NK-92 treated with Interleukin-12 subunit alpha and Interleukin-12 subunit beta, amount 100 ng/mL, for 24 hours (cell line): ENCODE data around the gene ANKEF1.
"Not testable (repeated sequence)": the region's sequence is repeated elsewhere in the genome, so short reads cannot be mapped to it uniquely, and the experiment has no call there.

Source experiments
- DNase-seq: peaks from one replicate; lab custom pipeline; 2025; lab: John Stamatoyannopoulos, UW

ANKEF1 gene

DNA sequence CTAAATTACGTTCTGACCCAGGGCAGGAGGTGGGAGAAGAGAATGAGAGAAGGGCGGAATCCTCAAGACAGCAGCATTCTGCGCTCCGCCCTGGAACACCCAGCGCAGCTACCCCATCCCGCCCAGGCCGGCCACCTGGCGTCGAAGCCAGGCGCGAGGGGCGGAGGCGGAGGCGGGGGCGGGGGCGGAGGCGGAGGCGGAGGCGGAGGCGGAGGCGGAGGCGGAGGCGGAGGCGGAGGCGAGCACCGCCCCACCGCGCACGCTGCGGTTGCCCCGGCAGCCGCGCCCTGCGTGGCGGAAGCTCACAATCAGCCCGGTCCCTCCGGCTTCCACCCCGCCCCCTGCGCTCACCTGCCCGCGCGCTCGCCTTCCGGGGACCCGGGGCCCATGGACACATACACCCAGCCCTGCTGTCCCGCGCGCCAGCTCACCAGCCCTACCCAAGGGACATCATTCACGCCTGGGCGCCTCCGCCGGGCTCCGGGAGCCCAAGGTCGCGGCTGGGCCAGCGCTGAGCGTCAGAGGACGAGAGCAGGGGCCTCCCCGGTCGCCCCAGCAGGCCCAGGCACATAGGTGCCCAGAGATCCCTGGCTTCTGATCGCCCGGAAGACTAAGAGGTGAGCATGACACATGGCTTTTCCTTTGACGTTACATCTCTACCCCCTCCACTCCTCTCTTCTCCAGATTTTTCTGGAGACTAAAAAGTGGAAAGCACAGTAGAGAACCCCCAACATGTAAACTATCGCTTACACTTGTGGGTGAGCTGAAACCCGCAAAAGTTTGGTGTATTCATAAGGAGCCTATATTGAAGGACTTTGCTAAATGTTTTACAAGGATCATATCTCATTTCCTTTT, at the start of gene ANKEF1:
TSS of gene ANKEF1 (plus strand) at position 271 of the 855 bp plus-strand sequence. CDS start 3,315 bp downstream, outside the sequence.
- peak; percentile 20 for DNase-seq

DNA sequence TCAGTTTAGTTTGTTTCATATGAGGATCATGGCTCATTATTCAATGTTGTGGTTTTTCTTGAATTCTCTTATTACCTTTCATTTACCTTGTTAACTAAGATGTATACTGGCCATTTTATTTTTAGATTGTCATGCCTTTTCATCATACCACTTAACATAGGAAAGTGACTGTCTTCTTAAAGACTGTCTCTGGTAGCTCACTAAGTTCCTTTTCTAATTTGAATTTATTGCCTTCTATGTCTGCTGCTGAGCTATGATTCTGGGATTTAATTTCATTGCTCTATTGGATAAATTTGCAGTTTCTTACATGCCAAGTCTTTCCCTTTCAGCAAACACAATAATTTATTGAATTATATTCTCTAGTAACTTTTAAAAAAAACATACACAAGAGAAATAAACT, 49.5 kb upstream of the ANKEF1 start:
- no peak for DNase-seq

DNA sequence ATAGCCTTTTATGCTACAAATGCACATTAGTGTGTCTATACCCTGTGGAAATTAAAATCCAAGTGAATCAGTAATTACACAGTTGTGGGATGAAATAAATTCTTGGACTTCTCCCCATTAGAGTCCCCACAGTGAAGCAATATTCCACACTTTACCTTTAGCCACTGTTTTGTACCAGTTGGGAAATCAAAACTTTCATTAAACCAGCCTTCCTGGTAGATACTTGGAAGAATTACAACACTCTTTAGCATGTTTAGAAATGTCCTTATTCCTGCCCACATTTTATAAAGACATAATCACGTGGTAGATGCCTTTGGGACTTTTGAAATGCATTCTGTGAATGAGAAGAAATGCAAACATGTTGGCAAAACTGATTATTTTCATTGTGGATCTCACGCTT, 49.0 kb upstream of the ANKEF1 start:
- no peak for DNase-seq

DNA sequence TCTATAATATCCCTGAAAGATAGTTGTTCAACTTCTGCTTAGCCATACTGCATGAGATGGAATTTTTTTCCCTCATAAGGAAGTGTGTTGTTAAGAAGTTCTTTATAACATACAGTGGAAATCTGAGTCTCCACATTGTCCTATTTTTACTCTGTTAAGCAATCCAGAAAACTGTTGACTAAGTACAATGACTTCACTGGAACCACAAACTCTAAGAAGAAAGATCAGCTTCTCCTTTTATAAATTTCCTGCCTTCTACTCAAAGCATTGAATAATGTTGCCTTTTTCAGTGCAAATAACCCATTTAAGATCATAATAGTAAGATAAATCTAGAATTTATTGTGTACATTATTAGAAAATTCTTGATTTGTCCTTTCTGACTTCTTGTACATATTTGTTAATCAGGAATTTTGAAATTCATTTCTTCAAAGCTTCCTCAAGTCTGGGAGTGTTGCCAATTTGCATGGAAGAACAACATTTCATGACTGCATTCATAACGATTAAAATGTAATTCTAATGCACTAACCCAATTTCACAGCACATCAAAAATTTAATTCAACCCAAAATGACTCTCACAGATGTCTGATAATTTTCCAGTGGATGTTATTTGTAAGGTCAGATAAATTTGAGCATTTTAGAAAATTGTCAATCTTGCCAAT, 45.6 kb upstream of the ANKEF1 start:
- no peak for DNase-seq

DNA sequence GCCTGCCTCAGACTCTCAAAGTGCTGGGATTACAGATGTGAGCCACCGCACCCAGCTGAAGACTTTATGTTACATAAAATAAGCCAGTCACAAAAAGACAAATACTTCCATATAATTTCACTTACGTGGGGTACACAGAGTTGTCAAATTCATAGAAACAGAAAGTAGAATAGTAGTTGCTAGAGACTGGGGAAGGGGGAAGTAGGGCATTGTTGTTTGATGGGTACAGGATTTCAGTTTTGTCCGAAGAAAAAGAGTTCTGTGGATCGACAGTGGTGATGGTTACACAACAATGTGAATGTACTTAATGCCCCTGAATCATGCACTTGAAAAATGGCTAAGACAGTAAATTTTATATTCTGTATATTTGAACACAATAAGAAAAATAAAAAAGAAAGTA, 41.6 kb upstream of the ANKEF1 start:
- no peak for DNase-seq

DNA sequence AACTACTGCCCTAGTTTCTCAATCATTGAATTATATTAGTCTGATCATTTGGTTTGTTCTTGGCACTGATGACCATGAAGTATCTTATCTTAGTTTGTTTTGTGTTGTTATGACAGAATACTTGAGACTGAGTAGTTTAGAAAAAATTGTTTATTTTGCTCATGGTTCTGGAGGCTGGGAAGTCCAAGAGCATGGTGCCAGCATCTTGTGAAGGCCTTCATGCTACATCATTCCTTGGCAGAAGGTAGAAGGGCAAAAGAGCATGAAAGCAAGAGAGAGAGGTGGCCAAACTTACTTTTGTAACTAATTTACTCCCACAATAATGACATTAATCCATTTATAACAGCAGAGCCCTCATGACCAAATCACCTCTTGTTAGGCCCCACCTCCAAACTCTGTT, 40.1 kb upstream of the ANKEF1 start:
- no peak for DNase-seq

DNA sequence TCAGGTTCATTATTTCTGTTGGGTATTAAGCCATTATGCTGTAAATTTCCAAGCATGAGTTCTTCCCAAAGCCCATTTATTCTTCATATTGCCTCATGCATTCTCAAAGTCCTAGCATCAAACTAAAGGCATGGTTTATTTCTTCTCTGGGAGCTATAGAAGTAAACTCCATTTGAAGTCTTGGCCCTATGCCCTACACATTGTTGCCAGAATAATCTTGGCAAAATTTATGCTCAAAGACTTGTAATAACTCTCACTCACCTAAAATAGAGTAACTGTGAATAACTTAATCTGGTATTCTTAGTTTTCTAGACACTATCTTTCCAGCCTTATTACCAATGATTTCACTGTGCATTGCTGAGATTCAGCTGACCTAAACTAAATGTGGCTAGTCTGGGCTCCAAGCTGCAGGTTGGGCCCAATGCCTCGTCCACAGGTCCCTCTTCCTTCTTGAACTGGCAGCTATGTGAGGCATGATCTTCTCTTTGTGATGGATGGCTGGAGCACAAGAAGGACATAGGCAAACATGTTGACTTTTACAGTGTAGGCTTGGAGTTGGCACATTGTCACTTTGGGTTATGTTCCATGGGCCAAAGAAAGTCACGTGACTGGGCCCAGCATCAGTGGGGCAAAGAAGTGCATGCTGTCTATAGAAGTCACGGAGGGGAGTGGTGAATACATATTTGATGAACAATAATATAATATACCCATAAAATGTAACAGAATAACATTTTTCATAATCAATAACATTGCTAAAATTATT, 39.1 kb upstream of the ANKEF1 start:
- DNase-seq, result no peak

DNA sequence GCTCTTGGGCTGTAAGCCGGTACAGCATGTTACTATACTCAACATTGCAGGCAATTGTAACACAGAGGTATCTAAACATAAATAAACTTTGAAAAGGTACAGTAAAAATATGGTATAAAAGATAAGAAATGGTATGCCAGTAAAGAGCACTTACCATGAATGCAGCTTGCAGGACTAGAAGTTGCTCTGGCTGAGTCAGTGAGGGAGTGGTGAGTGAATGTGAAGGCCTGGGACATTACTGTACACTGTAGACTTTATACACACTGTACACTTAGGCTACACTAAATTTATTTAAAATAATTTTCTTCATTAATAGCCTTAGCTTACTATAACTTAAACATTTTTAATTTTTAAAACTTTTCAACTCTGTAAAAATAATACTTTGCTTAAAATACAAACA, 37.8 kb upstream of the ANKEF1 start:
- no peak for DNase-seq

DNA sequence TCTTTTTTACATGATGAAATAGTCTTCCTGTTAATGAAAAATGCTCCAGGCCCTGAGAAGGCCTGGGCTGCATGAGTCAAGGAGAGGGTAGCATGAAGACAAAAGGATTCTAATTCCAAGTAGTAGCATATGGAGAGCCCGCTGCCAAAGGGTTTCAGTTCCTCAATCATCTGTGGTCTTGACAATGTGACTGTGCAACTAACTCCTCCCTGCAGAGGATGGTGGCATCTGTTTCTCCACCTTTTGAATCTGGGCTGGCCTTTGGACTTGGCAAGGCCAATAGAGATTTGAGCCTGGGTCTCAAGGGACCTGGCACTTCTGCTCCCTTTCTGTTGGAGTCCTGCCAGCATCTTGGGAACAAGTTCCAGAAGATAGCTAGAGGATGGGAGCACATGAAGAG, 35.1 kb upstream of the ANKEF1 start:
- DNase-seq, result no peak

DNA sequence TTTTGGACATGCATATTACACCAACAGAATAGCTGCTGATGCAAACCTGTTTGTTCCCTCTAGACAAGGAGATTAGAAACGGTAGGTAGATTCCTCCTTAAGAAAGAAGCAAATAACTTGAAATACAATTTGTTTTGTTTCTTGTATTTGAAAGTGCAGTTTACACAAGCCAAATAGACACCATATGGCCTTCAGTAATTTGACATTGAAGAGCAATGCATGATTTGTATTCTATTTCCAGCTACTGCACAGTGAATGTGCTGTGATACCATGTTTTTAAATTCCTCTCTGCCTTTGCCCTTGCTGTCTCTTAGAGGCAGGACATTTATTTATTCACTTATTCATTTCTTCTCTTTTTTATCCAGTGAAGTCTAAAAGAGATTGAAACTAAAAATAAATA, 31.9 kb upstream of the ANKEF1 start:
- no peak for DNase-seq

DNA sequence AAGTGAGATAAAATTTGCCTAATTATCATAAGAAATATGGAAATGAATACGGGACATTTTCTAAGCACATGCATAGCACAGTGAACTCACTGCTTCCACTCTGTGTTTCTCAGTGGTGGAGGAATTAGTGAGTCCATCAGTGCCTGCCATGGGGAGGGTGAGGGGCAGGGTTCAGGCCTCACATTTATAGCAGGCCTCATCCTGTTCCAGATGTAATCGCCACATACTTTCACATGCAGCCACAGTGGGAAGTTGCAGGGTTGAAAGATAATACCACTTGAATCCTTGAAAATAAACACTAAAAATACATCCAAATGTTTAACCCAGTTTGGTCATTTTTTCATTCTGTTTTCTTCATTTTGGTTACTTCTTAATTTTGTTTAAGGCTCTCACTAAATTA, 29.9 kb upstream of the ANKEF1 start:
- no peak for DNase-seq

DNA sequence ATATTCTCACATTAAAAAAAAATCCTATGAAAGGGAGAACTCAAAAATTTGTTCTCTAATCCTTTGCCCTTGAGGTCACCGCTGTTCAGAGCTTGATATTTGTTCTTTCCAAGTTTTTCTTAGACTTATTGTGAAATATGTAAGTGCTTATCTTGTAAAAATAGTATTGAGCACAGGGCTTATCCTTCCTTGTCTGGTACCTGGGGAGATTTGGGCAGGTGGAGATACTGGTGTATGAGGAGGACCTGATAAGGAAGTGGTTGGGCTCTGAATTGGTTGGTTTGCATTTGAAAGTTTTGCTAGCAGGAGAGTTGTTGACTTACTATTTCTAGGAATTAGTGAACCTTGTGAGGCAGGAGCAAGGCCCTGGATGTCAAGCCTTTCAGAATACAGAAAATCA, 28.9 kb upstream of the ANKEF1 start:
- DNase-seq, result no peak

DNA sequence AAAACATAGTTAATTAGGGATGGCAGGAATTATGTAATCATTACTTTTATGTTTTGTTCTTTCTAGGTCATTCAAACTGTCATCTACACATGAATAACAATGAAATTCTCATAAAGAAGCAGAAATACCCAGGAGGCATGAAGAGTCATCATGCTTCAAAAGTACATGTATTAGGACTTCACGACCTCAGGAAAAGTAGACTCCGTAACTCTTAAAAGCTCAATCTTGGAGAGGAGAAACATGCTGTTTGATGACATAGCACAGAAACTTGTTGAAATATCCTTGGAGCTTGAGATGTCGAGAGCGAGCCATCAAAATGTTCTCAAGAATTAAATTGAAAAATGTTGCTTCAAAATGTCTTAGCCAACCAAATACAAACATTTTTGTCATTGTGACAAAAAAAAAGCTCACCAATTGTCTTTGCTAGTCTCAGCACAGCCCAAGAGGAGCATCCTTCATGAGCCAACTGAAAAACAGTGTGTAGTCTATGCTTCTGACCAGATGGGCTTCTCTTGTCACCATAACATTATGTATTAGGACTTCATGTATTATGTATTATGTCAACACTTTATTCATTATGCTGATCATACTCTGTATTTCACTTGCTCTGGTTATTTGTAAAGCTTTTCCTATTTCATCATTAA, 28.2 kb upstream of the ANKEF1 start:
- no peak for DNase-seq

DNA sequence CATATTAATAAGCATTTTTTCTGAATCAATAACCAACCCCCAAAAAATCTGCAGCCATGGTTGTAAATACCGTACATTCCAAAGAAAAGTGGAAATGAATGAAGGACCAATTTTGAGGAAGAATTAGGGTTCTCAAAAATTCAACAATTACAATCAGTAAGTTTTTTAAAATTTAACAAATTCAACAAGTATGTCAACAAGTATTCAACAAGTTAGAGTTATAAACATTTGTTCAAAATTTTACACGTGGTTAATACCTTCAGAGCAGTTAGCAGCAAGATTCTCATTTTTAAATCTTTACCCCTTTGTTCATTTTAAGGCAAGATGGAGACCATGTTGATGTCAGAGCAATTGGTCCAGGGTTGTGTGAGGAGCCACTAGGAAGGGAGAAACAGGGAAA, 27.6 kb upstream of the ANKEF1 start:
- no peak for DNase-seq

DNA sequence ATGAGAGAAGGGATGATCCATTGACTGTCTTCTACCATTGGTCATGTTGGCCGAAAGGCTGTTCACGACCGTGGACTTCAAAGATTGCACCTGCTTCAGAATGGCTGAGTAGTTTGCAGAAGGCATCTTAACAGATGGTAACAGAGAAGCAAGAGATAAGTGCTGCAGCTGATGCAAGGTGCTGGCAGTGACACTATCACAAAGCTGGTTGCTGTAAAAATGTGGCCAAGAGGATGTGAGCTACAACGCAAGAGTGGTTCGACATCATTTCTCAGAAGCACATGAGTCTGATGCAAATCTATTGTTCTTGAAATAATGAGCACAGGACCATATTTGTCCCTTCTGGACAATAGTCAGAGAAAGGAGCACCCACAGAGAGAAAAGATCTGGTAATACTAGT, 27.0 kb upstream of the ANKEF1 start:
- no peak for DNase-seq

DNA sequence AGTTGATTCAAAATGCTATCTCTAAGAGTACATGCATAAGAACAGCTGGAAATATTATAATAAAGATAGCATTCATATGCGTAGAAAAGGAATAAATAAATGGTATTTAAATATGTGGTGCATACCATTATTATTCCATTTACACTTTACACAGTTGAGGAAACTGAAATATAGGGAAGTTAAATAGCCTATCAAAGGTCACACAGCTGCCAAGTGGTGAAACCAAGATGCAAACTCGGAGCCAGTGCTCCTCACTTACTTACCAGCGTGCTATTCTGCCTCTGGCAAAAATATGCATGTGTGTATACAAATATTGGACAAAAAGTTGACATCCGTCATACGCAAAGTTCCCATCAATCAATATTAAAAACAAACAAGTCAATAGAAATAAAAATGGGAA, 22.3 kb upstream of the ANKEF1 start:
- no peak for DNase-seq

DNA sequence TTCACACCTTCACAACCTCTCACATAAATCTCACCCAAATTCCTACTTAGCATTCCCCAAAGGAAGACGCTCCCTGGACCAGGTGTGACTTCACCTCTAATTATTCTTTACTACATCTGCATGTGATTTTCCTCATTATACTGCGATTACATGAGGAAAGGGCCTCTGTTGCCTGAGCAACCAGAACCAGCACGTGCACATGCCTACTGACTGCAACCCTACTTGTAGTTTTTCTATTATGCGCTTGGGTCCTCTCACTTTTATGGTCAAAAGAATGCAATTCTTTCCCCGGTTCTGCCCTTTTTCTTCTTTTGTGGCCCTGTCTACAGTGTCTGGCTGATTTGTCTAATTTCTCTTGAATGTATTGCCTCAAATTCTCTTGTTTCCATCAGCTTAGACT, 20.4 kb upstream of the ANKEF1 start:
- DNase-seq, result no peak

DNA sequence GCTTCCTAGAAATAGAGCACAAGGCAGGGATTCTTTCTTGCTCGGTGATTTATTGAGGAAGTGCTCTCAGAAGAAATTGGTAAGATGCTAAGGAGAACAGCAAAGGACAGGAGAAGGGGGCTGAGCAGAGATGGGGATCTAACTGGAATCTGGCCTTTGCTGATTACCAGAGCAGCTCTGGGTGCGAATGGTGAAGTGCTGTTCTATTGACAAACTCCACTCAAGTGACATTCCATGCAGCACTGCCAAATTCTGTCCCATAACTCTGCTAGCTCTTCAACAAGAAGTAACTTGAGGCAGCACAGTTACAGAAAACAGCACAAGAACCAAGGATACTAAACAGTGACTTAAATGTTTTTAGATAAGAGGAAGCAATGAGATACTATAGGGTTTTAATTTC, 13.8 kb upstream of the ANKEF1 start:
- DNase-seq, result no peak

DNA sequence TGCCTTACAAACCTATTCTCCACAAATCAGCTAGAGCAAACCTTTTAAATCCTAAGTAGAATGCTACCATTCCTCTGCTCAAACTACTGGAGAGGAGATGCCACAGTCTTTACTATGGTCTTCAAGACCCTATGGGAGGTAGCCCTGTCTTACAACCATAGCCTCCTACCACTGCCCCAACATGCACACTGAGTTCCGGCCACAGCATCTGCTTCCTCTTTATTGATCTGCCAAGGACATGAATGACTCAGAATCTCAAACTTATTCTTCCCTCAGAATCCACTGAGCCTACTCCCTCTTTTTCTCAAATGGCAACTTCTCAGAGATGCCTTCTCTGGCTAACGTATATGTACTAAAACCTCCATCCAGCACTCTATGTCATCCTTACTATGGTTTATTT, 12.2 kb upstream of the ANKEF1 start:
- no peak for DNase-seq

DNA sequence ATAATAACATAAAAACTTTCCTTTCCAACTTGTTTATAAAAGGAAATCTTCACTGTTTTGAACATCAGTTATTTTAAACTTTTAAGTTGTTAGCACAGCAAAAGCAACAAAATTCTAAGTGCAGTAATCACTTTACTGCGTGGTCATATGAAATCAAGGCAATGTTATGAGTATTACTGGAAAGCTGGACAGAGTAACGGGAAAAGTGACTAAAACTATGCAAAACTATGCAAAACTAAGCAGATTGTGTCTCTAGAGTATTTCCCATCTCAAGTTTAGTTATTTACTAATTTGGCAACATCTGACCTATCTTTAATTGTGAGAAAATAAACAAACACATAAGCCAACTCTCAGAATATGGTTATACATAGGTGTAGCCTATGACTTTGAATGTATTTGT, 10.9 kb upstream of the ANKEF1 start:
- no peak for DNase-seq

DNA sequence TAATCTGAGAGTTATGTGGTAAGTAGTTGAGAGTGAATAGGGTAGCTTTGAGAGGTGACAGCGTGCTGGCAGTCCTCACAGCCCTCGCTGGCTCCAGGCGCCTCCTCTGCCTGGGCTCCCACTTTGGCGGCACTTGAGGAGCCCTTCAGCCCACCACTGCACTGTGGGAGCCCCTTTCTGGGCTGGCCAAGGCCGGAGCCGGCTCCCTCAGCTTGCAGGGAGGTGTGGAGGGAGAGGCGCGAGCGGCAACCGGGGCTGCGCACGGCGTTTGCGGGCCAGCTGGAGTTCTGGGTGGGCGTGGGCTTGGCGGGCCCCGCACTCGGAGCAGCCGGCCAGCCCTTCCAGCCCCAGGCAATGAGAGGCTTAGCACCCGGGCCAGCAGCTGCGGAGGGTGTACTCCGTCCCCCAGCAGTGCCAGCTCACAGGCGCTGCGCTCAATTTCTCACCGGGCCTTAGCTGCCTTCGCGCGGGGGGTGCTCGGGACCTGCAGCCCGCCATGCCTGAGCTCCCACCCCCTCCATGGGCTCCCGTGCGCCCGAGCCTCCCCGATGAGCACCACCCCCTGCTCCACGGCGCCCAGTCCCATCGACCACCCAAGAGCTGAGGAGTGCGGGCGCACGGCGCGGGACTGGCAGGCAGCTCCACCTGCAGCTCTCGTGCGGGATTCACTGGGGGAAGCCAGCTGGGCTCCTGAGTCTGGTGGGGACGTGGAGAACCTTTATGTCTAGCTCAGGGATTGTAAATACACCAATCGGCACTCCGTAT, 3.2 kb upstream of the ANKEF1 start:
- DNase-seq, result not testable (repeated sequence)

DNA sequence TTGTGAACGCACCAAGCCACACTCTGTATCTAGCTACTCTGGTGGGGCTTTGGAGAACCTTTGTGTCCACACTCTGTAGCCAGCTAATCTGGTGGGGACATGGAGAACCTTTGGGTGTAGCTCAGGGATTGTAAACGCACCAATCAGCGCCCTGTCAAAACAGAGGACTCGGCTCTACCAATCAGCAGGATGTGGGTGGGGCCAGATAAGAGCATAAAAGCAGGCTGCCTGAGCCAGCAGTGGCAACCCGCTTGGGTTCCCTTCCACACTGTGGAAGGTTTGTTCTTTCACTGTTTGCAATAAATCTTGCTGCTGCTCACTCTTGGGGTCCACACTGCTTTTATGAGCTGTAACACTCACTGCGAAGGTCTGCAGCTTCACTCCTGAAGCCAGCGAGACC, 2.5 kb upstream of the ANKEF1 start:
- not testable (repeated sequence) for DNase-seq
